Neuronal stem cell (in vitro differentiated cells): Measurements from ENCODE around the gene SLC25A11.

Experiments
- DNase-seq: peaks from one replicate; pipeline ENCODE4 v3.0.0-alpha.2; 2013; ENCODE audit warnings: low spot score
- H2AFZ ChIP-seq: one replicate; pipeline ENCODE4 v1.6.1; 2013; ENCODE audit warnings: mild to moderate bottlenecking, low read length, inconsistent platforms
- H2AK5ac ChIP-seq: 2 replicates; pipeline ENCODE4 v1.6.1; 2013; ENCODE audit warnings: low read depth, mild to moderate bottlenecking, inconsistent platforms, low read length, moderate library complexity, mixed read lengths
- H2BK120ac ChIP-seq: 2 replicates; pipeline ENCODE4 v1.6.1; 2013; ENCODE audit warnings: low read depth, mild to moderate bottlenecking, inconsistent platforms, low read length, moderate library complexity, mixed read lengths
- H2BK12ac ChIP-seq: one replicate; pipeline ENCODE4 v1.6.1; 2013; ENCODE audit warnings: low read length, inconsistent platforms
- H2BK15ac ChIP-seq: 2 replicates; pipeline ENCODE4 v1.6.1; 2013; ENCODE audit warnings: mild to moderate bottlenecking, low read length, inconsistent platforms, mixed read lengths
- H2BK5ac ChIP-seq: one replicate; pipeline ENCODE4 v1.6.1; 2013; ENCODE audit warnings: inconsistent platforms, mild to moderate bottlenecking, low read length, moderate library complexity
- H3K14ac ChIP-seq: one replicate; pipeline ENCODE4 v1.6.1; 2013; ENCODE audit warnings: low read length, inconsistent platforms
- H3K18ac ChIP-seq: 2 replicates; pipeline ENCODE4 v1.6.1; 2013; ENCODE audit warnings: low read length, inconsistent platforms
- H3K23ac ChIP-seq: 2 replicates; pipeline ENCODE4 v1.6.1; 2013; ENCODE audit warnings: low read depth, mild to moderate bottlenecking, mixed read lengths, low read length, inconsistent platforms; ENCODE audit not compliant: poor library complexity
- H3K27ac ChIP-seq: replicated peaks from 3 replicates; pipeline ENCODE4 v1.5.1; 2013; ENCODE audit warnings: low read length, inconsistent platforms
- H3K27me3 ChIP-seq, 3 experiments: 2 replicates each; pipeline ENCODE4 v1.6.1; 2013; ENCODE audit warnings: low read length in 3 of 3, mild to moderate bottlenecking in 2 of 3, inconsistent platforms in 1 of 3, low read depth in 1 of 3, mixed read lengths in 1 of 3, moderate library complexity in 1 of 3; ENCODE audit not compliant: control insufficient read depth in 3 of 3, insufficient read depth in 3 of 3
- H3K36me3 ChIP-seq, 2 donors: replicated peaks in 1 of 2; 2 replicates each; pipeline ENCODE4 v1.6.1; 2013; ENCODE audit warnings: low read length in 2 of 2; ENCODE audit not compliant: control insufficient read depth in 2 of 2, insufficient read depth in 2 of 2
- H3K4ac ChIP-seq: 2 replicates; pipeline ENCODE4 v1.6.1; 2013; ENCODE audit warnings: inconsistent platforms, mild to moderate bottlenecking, low read length, moderate library complexity
- H3K4me1 ChIP-seq, 2 donors: 1 replicate in 1 of 2; 2 replicates in 1 of 2; pipeline ENCODE4 v1.6.1; 2013; ENCODE audit warnings: low read length in 2 of 2, low read depth in 1 of 2; ENCODE audit not compliant: control insufficient read depth in 2 of 2, insufficient read depth in 1 of 2
- H3K4me2 ChIP-seq: one replicate; pipeline ENCODE4 v1.6.1; 2013; ENCODE audit warnings: mild to moderate bottlenecking, low read length, inconsistent platforms; ENCODE audit not compliant: insufficient read depth, poor library complexity, severe bottlenecking
- H3K4me3 ChIP-seq, 2 donors: 2 replicates each; pipeline ENCODE4 v1.5.1; 2013; ENCODE audit warnings: low read length in 2 of 2, mild to moderate bottlenecking in 2 of 2, inconsistent platforms in 1 of 2, moderate library complexity in 1 of 2
- H3K79me1 ChIP-seq: one replicate; pipeline ENCODE4 v1.6.1; 2013; ENCODE audit warnings: low read depth, mild to moderate bottlenecking, inconsistent platforms, low read length, moderate library complexity
- H3K9ac ChIP-seq: one replicate; pipeline ENCODE4 v1.6.1; 2013; ENCODE audit warnings: mild to moderate bottlenecking, low read depth, low read length, inconsistent platforms; ENCODE audit not compliant: poor library complexity
- H3K9me3 ChIP-seq, 2 donors: replicated peaks in 1 of 2; 2 replicates each; pipeline versions ENCODE3 to v1.6.1; 2013; ENCODE audit warnings: low read length in 2 of 2, mild to moderate bottlenecking in 2 of 2, inconsistent platforms in 1 of 2, low read depth in 1 of 2, mixed read lengths in 1 of 2, moderate library complexity in 1 of 2; ENCODE audit not compliant: control insufficient read depth in 2 of 2, insufficient read depth in 1 of 2
- H4K8ac ChIP-seq: one replicate; pipeline ENCODE4 v1.6.1; 2013; ENCODE audit warnings: low read depth, mild to moderate bottlenecking, inconsistent platforms, low read length, moderate library complexity
- H4K91ac ChIP-seq: one replicate; pipeline ENCODE4 v1.6.1; 2013; ENCODE audit warnings: low read length, low read depth, mild to moderate bottlenecking, inconsistent platforms; ENCODE audit not compliant: poor library complexity
- WGBS, 2 donors: extraction: QIAGEN DNeasy Blood & Tissue Kit; methylation state at CpG; one replicate each; pipeline ENCODE4 v1.1.7; 2013; ENCODE audit warnings: missing lambda C conversion rate in 2 of 2, mixed read lengths in 1 of 2; ENCODE audit not compliant: insufficient read length in 2 of 2, insufficient replicate concordance in 1 of 2; ENCODE audit errors: extremely low coverage in 2 of 2; 5-methylcytosine and 5-hydroxymethylcytosine counted together

Gene SLC25A11

GRCh38 chr17:4895657-4896331 lies 44.1 kb downstream of the SLC25A11 start:
- H3K18ac ChIP-seq, result no peak overlapping the region
- H3K79me1 ChIP-seq, result peaks cover 4% of the 10 kb centered on the region
- no peak overlapping the region for H3K27ac ChIP-seq
- H2BK120ac ChIP-seq, result no peak overlapping the region
- H3K9ac ChIP-seq, result no peak overlapping the region
- peaks cover 38 to 85% of the 10 kb centered on the region in 2 donors for H3K36me3 ChIP-seq
- WGBS, 2 donors, result no CpG with 5 or more reads among the region's 27 CpGs
- H3K4me2 ChIP-seq, result no peak overlapping the region
- H3K14ac ChIP-seq, result no peak overlapping the region
- H2AK5ac ChIP-seq, result no peak overlapping the region
- H2BK12ac ChIP-seq, result no peak overlapping the region
- H3K23ac ChIP-seq, result peak overlapping the region; percentile 55
- H3K4ac ChIP-seq, result no peak overlapping the region
- H2BK5ac ChIP-seq, result peak overlapping the region; percentile 48
- H2BK15ac ChIP-seq, result no peak overlapping the region
- DNase-seq, result no peak
- H3K4me1 ChIP-seq, result no peaks in the 10 kb centered on the region
- H3K9me3 ChIP-seq, result no peaks in the 10 kb centered on the region
- no peak overlapping the region for H3K4me3 ChIP-seq
- H4K8ac ChIP-seq, result no peak overlapping the region
- H2AFZ ChIP-seq, result no peak overlapping the region
- H4K91ac ChIP-seq, result no peak overlapping the region
- H3K27me3 ChIP-seq, result peaks cover 0 to 3% (median 0%) of the 10 kb centered on the region in 3 experiments

GRCh38 chr17:4895121-4895520 lies 44.7 kb downstream of the SLC25A11 start:
- H3K27me3 ChIP-seq, result no peaks in the 10 kb centered on the region
- peak overlapping the region; percentile 48 for H2BK5ac ChIP-seq
- no peak overlapping the region for H3K9ac ChIP-seq
- H3K23ac ChIP-seq, result no peak overlapping the region
- H2AK5ac ChIP-seq, result no peak overlapping the region
- no peak overlapping the region for H4K91ac ChIP-seq
- H3K4me3 ChIP-seq, result no peak overlapping the region
- H3K14ac ChIP-seq, result no peak overlapping the region
- no peak overlapping the region for H2BK12ac ChIP-seq
- H3K9me3 ChIP-seq, result no peaks in the 10 kb centered on the region
- no peak overlapping the region for H3K18ac ChIP-seq
- no peak overlapping the region for H2BK120ac ChIP-seq
- WGBS, 2 donors, result no CpG with 5 or more reads among the region's 13 CpGs
- no peak overlapping the region for H3K4me2 ChIP-seq
- no peak overlapping the region for H2BK15ac ChIP-seq
- no peak overlapping the region for H2AFZ ChIP-seq
- H3K4me1 ChIP-seq, result no peaks in the 10 kb centered on the region
- H3K79me1 ChIP-seq, result peaks cover 4% of the 10 kb centered on the region
- DNase-seq, result no peak
- no peak overlapping the region for H3K27ac ChIP-seq
- peaks cover 45 to 87% of the 10 kb centered on the region in 2 donors for H3K36me3 ChIP-seq
- no peak overlapping the region for H3K4ac ChIP-seq
- H4K8ac ChIP-seq, result no peak overlapping the region

DNA sequence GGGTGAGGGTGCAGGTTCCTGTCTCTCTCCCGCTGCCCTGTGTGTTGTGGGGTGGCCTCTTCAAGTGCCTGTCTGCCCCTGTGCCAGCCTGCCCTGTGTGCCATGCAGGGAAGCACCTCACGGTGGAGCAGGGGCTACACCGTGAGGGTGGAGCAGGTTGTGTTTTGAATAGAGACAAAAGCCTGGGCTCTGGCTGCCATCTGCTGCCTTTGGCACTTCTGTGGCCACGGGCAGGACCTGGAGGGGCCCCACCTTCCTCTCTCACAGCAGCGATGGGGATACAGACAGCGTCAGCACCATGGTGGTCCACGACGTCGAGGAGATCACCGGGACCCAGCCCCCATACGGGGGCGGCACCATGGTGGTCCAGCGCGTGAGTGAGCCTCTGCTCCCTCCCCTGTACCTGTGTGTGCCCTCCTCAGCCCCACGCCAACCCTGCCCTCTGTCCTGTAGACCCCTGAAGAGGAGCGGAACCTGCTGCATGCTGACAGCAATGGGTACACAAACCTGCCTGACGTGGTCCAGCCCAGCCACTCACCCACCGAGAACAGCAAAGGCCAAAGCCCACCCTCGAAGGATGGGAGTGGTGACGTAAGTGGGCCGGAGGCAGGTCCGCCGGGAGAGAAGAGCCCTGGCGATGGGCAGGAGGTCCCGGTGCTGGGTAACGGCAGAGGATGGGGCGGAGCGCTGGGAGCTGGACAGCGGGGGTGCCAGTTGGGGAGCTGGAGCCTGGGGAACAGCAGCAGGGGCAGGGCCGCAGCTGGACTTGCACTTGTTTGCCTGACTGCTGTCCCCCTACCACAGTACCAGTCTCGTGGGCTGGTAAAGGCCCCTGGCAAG lies 45.9 kb downstream of the SLC25A11 start:
- Histone ChIP-seq H2BK12ac (no peak overlapping the region), H2BK15ac (no peak overlapping the region), H3K4me3 (peak overlapping the region in 1 of 2 donors; percentile 21), H3K23ac (no peak overlapping the region), H4K91ac (no peak overlapping the region), H3K27me3 (no peaks in the 10 kb centered on the region), H3K79me1 (peaks cover 4% of the 10 kb centered on the region), H2AFZ (no peak overlapping the region), H3K4me1 (no peaks in the 10 kb centered on the region), H3K14ac (peak overlapping the region; percentile 71), H3K36me3 (peaks cover 48 to 86% of the 10 kb centered on the region in 2 donors), H3K18ac (no peak overlapping the region), H3K9ac (no peak overlapping the region), H2BK120ac (no peak overlapping the region), H3K4me2 (no peak overlapping the region), H3K27ac (no peak overlapping the region), H3K9me3 (no peaks in the 10 kb centered on the region), H2BK5ac (peak overlapping the region; percentile 75), H4K8ac (no peak overlapping the region), H2AK5ac (no peak overlapping the region), H3K4ac (no peak overlapping the region)
- no peak for DNase-seq
- WGBS, 2 donors, result no CpG with 5 or more reads among the region's 31 CpGs

GRCh38 chr17:4893272-4893671 lies 46.6 kb downstream of the SLC25A11 start:
- WGBS, 2 donors, result no CpG with 5 or more reads among the region's 18 CpGs

More at GRCh38 chr17:4893272-4893671, 46.6 kb downstream of the SLC25A11 start:
- Histone ChIP-seq H3K79me1 (peaks cover 4% of the 10 kb centered on the region), H2AK5ac (no peak overlapping the region), H3K27ac (no peak overlapping the region), H2BK120ac (no peak overlapping the region), H2BK12ac (no peak overlapping the region), H3K4ac (no peak overlapping the region), H4K91ac (no peak overlapping the region), H3K4me2 (no peak overlapping the region), H3K4me1 (no peaks in the 10 kb centered on the region), H3K23ac (no peak overlapping the region), H3K4me3 (no peak overlapping the region), H3K27me3 (no peaks in the 10 kb centered on the region), H3K9ac (no peak overlapping the region), H3K9me3 (no peaks in the 10 kb centered on the region), H4K8ac (no peak overlapping the region), H2BK5ac (no peak overlapping the region), H2BK15ac (no peak overlapping the region), H3K18ac (no peak overlapping the region), H3K36me3 (peaks cover 50 to 83% of the 10 kb centered on the region in 2 donors), H3K14ac (peak overlapping the region; percentile 71), H2AFZ (no peak overlapping the region)
- DNase-seq, result no peak
